ENCODE data around the gene H2BW1. TPM values are rescaled to one million over a fixed set of nuclear protein-coding genes. Genes with fewer than 3 reads are reported as not detected.
"Not testable (repeated sequence)": the region's sequence is repeated elsewhere in the genome, so short reads cannot be mapped to it uniquely, and the experiment has no call there.

The H2BW1 gene, protein sequence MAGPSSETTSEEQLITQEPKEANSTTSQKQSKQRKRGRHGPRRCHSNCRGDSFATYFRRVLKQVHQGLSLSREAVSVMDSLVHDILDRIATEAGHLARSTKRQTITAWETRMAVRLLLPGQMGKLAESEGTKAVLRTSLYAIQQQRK
- polyA plus RNA-seq (2013, experiment 1 of 2) = not detected
- polyA plus RNA-seq (2013, experiment 2 of 2) = not detected

DNA sequence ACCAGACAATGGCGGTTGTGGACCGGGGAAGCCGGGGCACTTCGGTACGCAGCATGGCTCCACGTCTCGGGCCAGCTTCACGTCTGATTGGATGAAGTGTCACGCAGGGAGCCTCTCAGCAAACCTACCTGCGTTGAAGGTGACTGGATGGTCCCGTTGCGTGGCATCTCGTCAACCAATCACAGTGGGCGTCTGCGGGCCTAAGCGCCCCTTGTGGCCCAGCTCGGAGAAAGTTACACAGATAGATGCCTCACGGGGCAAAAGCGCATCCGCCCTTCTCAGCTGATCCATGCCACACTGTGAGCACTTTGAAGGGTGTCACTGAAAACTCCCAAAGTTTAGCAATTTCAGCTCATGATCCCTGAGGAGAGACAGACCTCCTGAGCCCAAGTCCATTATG, at the start of gene H2BW1:
Gene H2BW1, minus strand, starts transcription at position 103 of the 400 bp plus-strand sequence. CDS start 132 bp downstream, outside the sequence.
- Histone ChIP-seq H3K27me3 (ENCODE audit: insufficient read depth, low read length) (no peaks in the 10 kb centered on the region), H3K9me3 (ENCODE audit: insufficient read depth, low read depth, low read length) (no peaks in the 10 kb centered on the region)
- WGBS = 96% methylated on average over 20 of the region's 20 CpGs

DNA sequence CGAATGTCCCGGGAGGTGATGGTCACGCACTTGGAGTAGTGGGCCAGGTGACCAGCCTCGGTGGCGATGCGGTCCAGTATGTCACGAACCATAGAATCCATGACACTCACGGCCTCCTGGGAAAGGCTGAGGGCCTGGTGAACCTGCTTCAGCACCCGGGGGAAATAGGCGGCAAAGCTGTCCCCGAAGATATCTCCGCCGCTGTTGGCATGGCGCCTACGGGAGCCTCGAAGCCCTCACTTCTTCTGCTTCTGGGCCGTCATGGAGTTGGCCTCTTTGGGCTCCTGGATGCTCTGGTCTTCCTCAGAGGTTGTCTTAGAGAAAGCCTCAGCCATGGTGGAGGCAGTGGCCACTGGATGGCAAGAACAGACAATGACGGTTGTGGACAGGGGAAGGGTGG, 49.1 kb upstream of the H2BW1 start:
- H3K27ac ChIP-seq (ENCODE audit: low read depth, low read length); H3K4me1 ChIP-seq (ENCODE audit: insufficient read depth, low read length); H3K4me3 ChIP-seq (ENCODE audit: low read length); H3K9ac ChIP-seq (ENCODE audit: low read depth, low read length); H3K36me3 ChIP-seq (ENCODE audit: insufficient read depth, low read length); H3K27me3 ChIP-seq (ENCODE audit: insufficient read depth, low read length); H3K9me3 ChIP-seq (ENCODE audit: insufficient read depth, low read depth, low read length): not testable (repeated sequence)
- WGBS = 98% methylated on average over 5 of the region's 18 CpGs

More for the DNA sequence above, at the start of gene H2BW1:
- no peak within 1 kb of the TSS for H3K9ac ChIP-seq (ENCODE audit: low read depth, low read length)
- no peak within 1 kb of the TSS for H3K27ac ChIP-seq (ENCODE audit: low read depth, low read length)
- H3K36me3 ChIP-seq (ENCODE audit: insufficient read depth, low read length) = no peaks in the 10 kb centered on the region
- H3K4me3 ChIP-seq (ENCODE audit: low read length) = no peak within 1 kb of the TSS
- H3K4me1 ChIP-seq (ENCODE audit: insufficient read depth, low read length) = no peaks in the 10 kb centered on the region

DNA sequence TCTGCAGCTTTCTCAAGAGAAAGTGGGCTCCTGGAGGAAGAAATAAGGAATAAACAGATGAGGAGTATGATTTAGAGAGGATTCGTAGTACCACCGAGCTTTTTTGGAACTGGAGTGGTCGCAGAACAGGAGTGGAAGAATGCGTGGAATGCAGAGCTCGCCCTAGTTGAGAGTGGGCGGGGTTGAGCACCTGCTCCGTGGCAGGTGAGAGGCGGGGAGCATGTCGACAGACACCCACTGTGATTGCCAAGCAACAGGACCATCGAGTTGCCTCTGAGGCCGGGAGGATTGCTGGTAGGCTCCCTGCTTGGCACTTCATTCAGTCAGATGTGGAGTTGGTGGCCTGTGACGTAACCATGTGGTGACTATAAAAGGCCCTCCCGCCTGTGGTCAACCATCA, 41.4 kb upstream of the H2BW1 start:
- H3K27ac ChIP-seq (ENCODE audit: low read depth, low read length); H3K9me3 ChIP-seq (ENCODE audit: insufficient read depth, low read depth, low read length); H3K36me3 ChIP-seq (ENCODE audit: insufficient read depth, low read length); H3K4me3 ChIP-seq (ENCODE audit: low read length); H3K27me3 ChIP-seq (ENCODE audit: insufficient read depth, low read length); H3K9ac ChIP-seq (ENCODE audit: low read depth, low read length); H3K4me1 ChIP-seq (ENCODE audit: insufficient read depth, low read length): not testable (repeated sequence)
- no CpG with 5 or more reads among the region's 13 CpGs for WGBS

DNA sequence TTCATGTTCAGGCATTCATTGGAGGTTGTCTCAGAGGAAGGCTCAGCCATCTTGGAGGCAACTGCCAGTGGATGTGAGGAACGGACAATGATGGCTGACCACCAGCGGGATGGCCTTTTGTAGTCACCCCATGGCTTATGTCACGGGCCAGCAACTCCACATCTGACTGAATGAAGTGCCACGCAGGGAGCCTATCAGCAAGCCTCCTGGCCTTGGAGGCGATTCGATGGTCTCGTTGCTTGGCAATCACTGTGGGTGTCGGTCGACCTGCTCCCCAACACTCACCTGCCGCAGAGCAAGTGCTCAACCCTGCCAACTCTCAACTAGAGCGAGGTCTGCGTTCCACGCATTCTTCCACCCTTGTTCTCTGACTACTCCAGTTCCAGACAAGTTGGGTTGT, 33.7 kb upstream of the H2BW1 start:
- Histone ChIP-seq H3K4me3 (ENCODE audit: low read length) (no peak overlapping the region), H3K9ac (ENCODE audit: low read depth, low read length) (no peak overlapping the region), H3K27me3 (ENCODE audit: insufficient read depth, low read length) (no peaks in the 10 kb centered on the region), H3K4me1 (ENCODE audit: insufficient read depth, low read length) (no peaks in the 10 kb centered on the region), H3K27ac (ENCODE audit: low read depth, low read length) (no peak overlapping the region), H3K9me3 (ENCODE audit: insufficient read depth, low read depth, low read length) (no peaks in the 10 kb centered on the region), H3K36me3 (ENCODE audit: insufficient read depth, low read length) (no peaks in the 10 kb centered on the region)
- 95% methylated on average over 13 of the region's 13 CpGs for WGBS

DNA sequence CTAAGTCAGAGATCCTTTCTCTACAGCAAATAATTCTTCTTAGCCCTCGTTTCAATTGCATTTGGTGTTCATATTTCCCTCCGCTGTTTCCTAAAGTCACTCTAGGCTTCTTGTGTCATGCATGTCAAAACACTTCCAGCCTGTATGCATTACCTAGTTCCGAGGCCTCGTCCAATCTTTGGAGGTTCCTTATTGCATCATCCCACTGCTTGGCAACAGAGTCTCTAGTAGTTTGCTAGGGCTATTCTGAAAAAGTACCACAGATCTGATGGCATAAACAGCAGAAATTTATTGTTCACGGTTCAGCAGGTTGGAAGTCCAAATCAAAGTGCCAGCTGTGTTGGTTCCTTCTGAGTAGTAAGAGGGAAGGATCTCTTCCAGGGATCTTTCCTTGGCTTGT, 32.1 kb upstream of the H2BW1 start:
- H3K4me1 ChIP-seq (ENCODE audit: insufficient read depth, low read length) = no peaks in the 10 kb centered on the region
- no peak overlapping the region for H3K27ac ChIP-seq (ENCODE audit: low read depth, low read length)
- no peaks in the 10 kb centered on the region for H3K9me3 ChIP-seq (ENCODE audit: insufficient read depth, low read depth, low read length)
- H3K9ac ChIP-seq (ENCODE audit: low read depth, low read length) = no peak overlapping the region
- no peaks in the 10 kb centered on the region for H3K27me3 ChIP-seq (ENCODE audit: insufficient read depth, low read length)
- no peak overlapping the region for H3K4me3 ChIP-seq (ENCODE audit: low read length)
- WGBS = 91% methylated on average over 5 of the region's 5 CpGs
- H3K36me3 ChIP-seq (ENCODE audit: insufficient read depth, low read length) = no peaks in the 10 kb centered on the region

DNA sequence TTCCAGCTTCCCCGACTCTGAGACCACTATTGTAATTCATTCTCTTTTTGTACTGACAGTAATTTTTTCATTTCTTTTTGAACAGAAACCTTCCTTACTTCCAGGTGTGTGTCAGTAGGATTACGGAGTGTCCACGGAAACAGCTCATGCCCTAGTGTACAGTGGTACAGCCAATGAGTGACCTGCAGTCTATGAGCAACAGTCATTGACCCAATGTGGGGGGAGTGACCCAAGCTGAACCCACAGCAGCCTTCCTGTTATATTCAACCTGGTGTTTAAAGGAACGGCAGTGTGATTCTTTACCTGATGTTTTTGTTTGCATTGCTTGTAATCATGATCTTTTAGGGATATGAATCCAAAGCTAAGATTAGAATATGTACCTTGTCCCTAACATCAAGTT, 27.5 kb upstream of the H2BW1 start:
- WGBS = 94% methylated on average over 3 of the region's 4 CpGs
- Histone ChIP-seq H3K9ac (ENCODE audit: low read depth, low read length) (no peak overlapping the region), H3K4me3 (ENCODE audit: low read length) (no peak overlapping the region), H3K9me3 (ENCODE audit: insufficient read depth, low read depth, low read length) (no peaks in the 10 kb centered on the region), H3K27ac (ENCODE audit: low read depth, low read length) (no peak overlapping the region), H3K4me1 (ENCODE audit: insufficient read depth, low read length) (no peaks in the 10 kb centered on the region), H3K36me3 (ENCODE audit: insufficient read depth, low read length) (no peaks in the 10 kb centered on the region), H3K27me3 (ENCODE audit: insufficient read depth, low read length) (no peaks in the 10 kb centered on the region)

DNA sequence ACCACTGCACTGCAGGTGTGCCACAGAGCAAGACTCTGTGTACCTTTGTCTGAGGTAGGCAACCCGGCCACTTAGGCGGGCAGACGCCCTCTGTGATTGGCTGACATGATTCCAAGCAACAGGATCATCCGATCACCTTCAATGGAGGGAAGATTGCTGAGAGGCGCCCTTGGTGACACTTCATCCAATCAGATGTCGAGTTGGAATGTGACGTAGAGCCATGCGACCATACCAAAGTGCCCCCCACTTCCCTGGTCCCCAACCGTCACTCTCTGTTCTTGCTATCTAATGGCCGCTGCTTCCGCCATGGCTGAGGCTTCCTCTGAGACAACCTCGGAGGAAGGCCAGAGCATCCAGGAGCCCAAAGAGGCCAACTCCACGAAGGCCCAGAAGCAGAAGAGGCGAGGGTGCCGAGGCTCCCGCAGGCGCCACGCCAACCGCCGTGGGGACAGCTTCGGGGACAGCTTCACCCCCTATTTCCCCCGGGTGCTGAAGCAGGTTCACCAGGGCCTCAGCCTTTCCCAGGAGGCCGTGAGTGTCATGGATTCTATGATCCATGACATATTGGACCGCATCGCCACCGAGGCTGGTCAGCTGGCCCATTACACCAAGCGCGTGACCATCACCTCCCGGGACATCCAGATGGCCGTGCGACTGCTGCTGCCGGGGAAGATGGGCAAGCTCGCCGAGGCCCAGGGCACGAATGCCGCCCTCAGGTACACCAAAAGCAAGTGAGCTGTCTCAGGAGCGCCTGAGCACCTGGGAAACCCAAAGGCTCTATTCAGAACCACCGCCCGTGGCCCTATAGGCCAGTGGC, 26.4 kb upstream of the H2BW1 start, which contains the start of gene H2BW2:
Gene H2BW2, plus strand, starts transcription at position 268 of the 817 bp plus-strand sequence. Its CDS starts 39 bp downstream, at position 307.
- H3K27me3 ChIP-seq (ENCODE audit: insufficient read depth, low read length) = no peaks in the 10 kb centered on the region
- H3K36me3 ChIP-seq (ENCODE audit: insufficient read depth, low read length) = no peaks in the 10 kb centered on the region
- no peak within 1 kb of the TSS for H3K27ac ChIP-seq (ENCODE audit: low read depth, low read length)
- H3K9me3 ChIP-seq (ENCODE audit: insufficient read depth, low read depth, low read length) = no peaks in the 10 kb centered on the region
- H3K4me3 ChIP-seq (ENCODE audit: low read length) = no peak within 1 kb of the TSS
- H3K4me1 ChIP-seq (ENCODE audit: insufficient read depth, low read length) = no peaks in the 10 kb centered on the region
- WGBS = 94% methylated on average over 39 of the region's 39 CpGs
- H3K9ac ChIP-seq (ENCODE audit: low read depth, low read length) = no peak within 1 kb of the TSS

DNA sequence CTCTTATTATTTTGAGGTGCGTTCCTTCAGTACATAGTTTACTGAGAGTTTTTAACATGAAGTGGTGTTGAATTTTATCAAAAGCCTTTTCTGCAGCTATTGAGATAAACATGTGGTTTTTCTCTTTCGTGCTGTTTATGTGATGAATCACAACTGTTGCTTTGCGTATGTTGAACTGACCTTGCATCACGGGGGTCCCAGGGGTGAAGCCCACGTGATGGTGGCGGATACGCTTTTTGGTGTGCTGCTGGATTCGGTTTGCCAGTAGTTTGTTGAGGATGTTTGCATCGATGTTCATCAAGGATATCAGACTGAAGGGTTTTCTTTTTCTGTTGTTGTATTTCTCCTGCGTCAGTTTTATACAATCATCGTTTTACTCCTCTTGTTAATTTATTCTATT, 4.6 kb upstream of the H2BW1 start:
- H3K4me3 ChIP-seq (ENCODE audit: low read length) = no peak overlapping the region
- H3K9ac ChIP-seq (ENCODE audit: low read depth, low read length) = no peak overlapping the region
- no peaks in the 10 kb centered on the region for H3K27me3 ChIP-seq (ENCODE audit: insufficient read depth, low read length)
- no peaks in the 10 kb centered on the region for H3K9me3 ChIP-seq (ENCODE audit: insufficient read depth, low read depth, low read length)
- no peak overlapping the region for H3K27ac ChIP-seq (ENCODE audit: low read depth, low read length)
- WGBS = 92% methylated on average over 11 of the region's 11 CpGs
- H3K4me1 ChIP-seq (ENCODE audit: insufficient read depth, low read length) = no peaks in the 10 kb centered on the region
- H3K36me3 ChIP-seq (ENCODE audit: insufficient read depth, low read length) = no peaks in the 10 kb centered on the region

DNA sequence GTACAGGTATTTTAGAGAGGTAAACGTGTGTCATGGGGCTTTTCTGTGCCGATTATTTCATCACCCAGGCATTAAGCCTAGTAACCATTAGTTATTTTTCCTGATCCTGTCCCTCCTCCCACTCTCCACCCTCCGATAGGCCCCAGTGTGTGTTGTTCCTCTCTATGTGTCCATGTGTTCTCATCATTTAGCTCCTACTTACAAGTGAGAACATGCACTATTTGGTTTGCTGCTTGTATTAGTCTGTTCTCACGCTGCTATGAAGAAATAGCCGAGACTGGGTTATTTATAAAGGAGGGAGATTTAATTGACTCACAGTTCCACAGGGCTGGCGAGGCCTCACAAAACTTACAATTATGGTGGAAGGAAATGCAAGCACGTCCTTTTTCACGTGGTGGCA, 2.1 kb upstream of the H2BW1 start:
- 81% methylated on average over 7 of the region's 8 CpGs for WGBS
- H3K4me1 ChIP-seq (ENCODE audit: insufficient read depth, low read length); H3K9me3 ChIP-seq (ENCODE audit: insufficient read depth, low read depth, low read length); H3K9ac ChIP-seq (ENCODE audit: low read depth, low read length); H3K27me3 ChIP-seq (ENCODE audit: insufficient read depth, low read length); H3K4me3 ChIP-seq (ENCODE audit: low read length); H3K36me3 ChIP-seq (ENCODE audit: insufficient read depth, low read length); H3K27ac ChIP-seq (ENCODE audit: low read depth, low read length): not testable (repeated sequence)

DNA sequence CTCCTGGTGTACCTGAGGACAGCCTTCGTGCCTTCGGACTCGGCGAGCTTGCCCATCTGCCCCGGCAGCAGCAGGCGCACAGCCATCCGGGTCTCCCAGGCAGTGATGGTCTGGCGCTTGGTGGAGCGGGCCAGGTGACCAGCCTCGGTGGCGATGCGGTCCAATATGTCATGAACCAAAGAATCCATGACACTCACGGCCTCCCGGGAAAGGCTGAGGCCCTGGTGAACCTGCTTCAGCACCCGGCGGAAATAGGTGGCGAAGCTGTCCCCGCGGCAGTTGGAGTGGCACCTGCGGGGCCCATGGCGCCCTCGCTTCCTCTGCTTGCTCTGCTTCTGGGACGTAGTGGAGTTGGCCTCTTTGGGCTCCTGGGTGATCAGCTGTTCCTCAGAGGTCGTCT, 350 bp downstream of the H2BW1 start:
- 96% methylated on average over 24 of the region's 24 CpGs for WGBS
- Histone ChIP-seq H3K27ac (ENCODE audit: low read depth, low read length) (no peak overlapping the region), H3K9ac (ENCODE audit: low read depth, low read length) (no peak overlapping the region), H3K4me1 (ENCODE audit: insufficient read depth, low read length) (no peaks in the 10 kb centered on the region), H3K27me3 (ENCODE audit: insufficient read depth, low read length) (no peaks in the 10 kb centered on the region), H3K4me3 (ENCODE audit: low read length) (no peak overlapping the region), H3K36me3 (ENCODE audit: insufficient read depth, low read length) (no peaks in the 10 kb centered on the region), H3K9me3 (ENCODE audit: insufficient read depth, low read depth, low read length) (no peaks in the 10 kb centered on the region)

DNA sequence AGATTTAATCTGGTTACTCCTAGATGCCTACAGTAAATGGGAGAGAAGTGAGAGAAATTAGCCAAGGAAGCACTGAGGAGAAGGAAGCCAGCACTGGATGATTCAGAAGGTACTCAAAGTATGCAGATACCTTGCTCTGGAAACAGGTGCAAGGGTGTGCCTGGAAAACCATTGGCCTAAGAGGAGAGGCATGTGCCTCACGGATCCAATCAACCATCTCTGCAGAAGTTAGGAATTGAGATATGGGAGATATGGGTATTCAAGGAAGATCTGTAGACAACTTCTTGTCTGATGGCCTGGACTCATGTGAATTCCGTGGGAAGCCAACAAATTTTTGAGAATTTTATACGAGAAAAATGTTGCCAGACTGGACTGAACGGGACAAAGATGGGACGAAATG, 4.7 kb downstream of the H2BW1 start:
- no peaks in the 10 kb centered on the region for H3K9me3 ChIP-seq (ENCODE audit: insufficient read depth, low read depth, low read length)
- 76% methylated on average over 5 of the region's 5 CpGs for WGBS
- no peak overlapping the region for H3K9ac ChIP-seq (ENCODE audit: low read depth, low read length)
- H3K4me3 ChIP-seq (ENCODE audit: low read length) = no peak overlapping the region
- H3K36me3 ChIP-seq (ENCODE audit: insufficient read depth, low read length) = no peaks in the 10 kb centered on the region
- no peaks in the 10 kb centered on the region for H3K4me1 ChIP-seq (ENCODE audit: insufficient read depth, low read length)
- no peak overlapping the region for H3K27ac ChIP-seq (ENCODE audit: low read depth, low read length)
- H3K27me3 ChIP-seq (ENCODE audit: insufficient read depth, low read length) = no peaks in the 10 kb centered on the region
